GM23338 (cell line): Measurements from ENCODE around the gene CLEC18B.
"Not testable (repeated sequence)": the region's sequence is repeated elsewhere in the genome, so short reads cannot be mapped to it uniquely, and the experiment has no call there.

Experiments used
- CTCF ChIP-seq, 2 experiments: fragments of 200-600 bp in 1 of 2; sonication (generic) in 1 of 2; conservative IDR thresholded peaks; 2 replicates each; pipeline versions ENCODE4 v1.5.1 to v1.6.1; 2016 to 2017; ENCODE audit warnings: antibody characterized with exemption in 2 of 2, low read depth in 2 of 2, mild to moderate bottlenecking in 2 of 2, moderate library complexity in 1 of 2
- REST ChIP-seq: IDR thresholded peaks from one replicate; pipeline ENCODE4 v1.6.1; 2018; ENCODE audit warnings: antibody characterized with exemption; ENCODE audit not compliant: unreplicated experiment
- ZNF331 ChIP-seq: fragments of 250-450 bp; sonication (Bioruptor Pico); IDR thresholded peaks from 2 replicates; pipeline ENCODE4 v1.5.0; 2020; ENCODE audit warnings: low read depth, mild to moderate bottlenecking, moderate library complexity

GRCh38 chr16:74400238-74400637 is 21.0 kb downstream of the CLEC18B start:
- not testable (repeated sequence) for TF ChIP-seq CTCF (conservative IDR thresholded peaks at IDR 0.05; ENCODE audit: low read depth in 2 of 2); REST; ZNF331 (CRISPR knock-in tag)
